HepG2 (cell line): ENCODE data around the gene ADAMTS15. TPM values are rescaled to one million over a fixed set of nuclear protein-coding genes. Genes with fewer than 3 reads are reported as not detected.

Experiments used
- ATAC-seq: fragments of 200-7000 bp; cut with Tn5 transposase; 3 replicates; pipeline ENCODE4 v1.9.1; 2020; ENCODE audit warnings: mild to moderate bottlenecking, moderate library complexity
- BruUV-seq: library from RNA; stranded (reverse); fragments of 400-500 nt; replicated peaks from 2 replicates; lab custom pipeline; 2021; lab: Mats Ljungman, UMichigan
- CTCF ChIA-PET: fragments of 300-600 bp; formaldehyde crosslinking; extraction: SDS; loops from one replicate; lab custom pipeline; 2021; ENCODE audit warnings: low total read pairs, inconsistent platforms, low intra/inter-chr PET ratio; lab: Yijun Ruan, JAX
- POLR2A ChIA-PET: fragments of 350-600 bp; sonication (Branson Sonifier 250); formaldehyde crosslinking; loops from one replicate; lab custom pipeline; 2020; ENCODE audit warnings: antibody characterized with exemption, inconsistent platforms; lab: Yijun Ruan, JAX
- DNase-seq: peaks from one replicate; pipeline ENCODE4 v3.0.0-alpha.2; 2015; ENCODE audit warnings: low spot score
- FAIRE-seq: peaks from 3 replicates; lab custom pipeline; 2011; peaks lifted over from hg19 to GRCh38; lab: Jason Lieb, UNC
- H2AFZ ChIP-seq: one replicate; pipeline ENCODE4 v1.6.1; 2011; ENCODE audit warnings: low read length, inconsistent platforms
- H3K27ac ChIP-seq: fragments of 300-600 bp; 3 replicates; pipeline ENCODE4 v1.8.0; 2011; ENCODE audit warnings: mixed run types, mild to moderate bottlenecking, mixed read lengths, low read length, inconsistent platforms; ENCODE audit not compliant: insufficient read depth; ENCODE audit errors: extremely low read length
- H3K27me3 ChIP-seq, 2 experiments: fragments of 200-600 bp in 1 of 2; 2 replicates in 1 of 2; 3 replicates in 1 of 2; pipeline versions ENCODE4 v1.6.0 to v1.8.0; 2011; ENCODE audit warnings: low read length in 2 of 2, mild to moderate bottlenecking in 2 of 2, moderate library complexity in 2 of 2, inconsistent platforms in 1 of 2; ENCODE audit not compliant: insufficient read depth in 2 of 2, control insufficient read depth in 1 of 2
- H3K36me3 ChIP-seq, 2 experiments: fragments of 200-600 bp in 1 of 2; replicated peaks in 1 of 2; 2 replicates in 1 of 2; 3 replicates in 1 of 2; pipeline versions ENCODE4 v1.5.1 to v1.8.0; 2011; ENCODE audit warnings: low read length in 2 of 2, inconsistent platforms in 1 of 2; ENCODE audit not compliant: insufficient read depth in 2 of 2, control insufficient read depth in 1 of 2
- H3K4me1 ChIP-seq: 2 replicates; pipeline ENCODE4 v1.5.1; 2012; ENCODE audit warnings: low read length, inconsistent platforms; ENCODE audit not compliant: insufficient read depth
- H3K4me2 ChIP-seq: 2 replicates; pipeline ENCODE4 v1.6.0; 2011; ENCODE audit warnings: low read depth, low read length, inconsistent platforms
- H3K4me3 ChIP-seq, 3 experiments: fragments of 200-600 bp in 1 of 3; sonication (generic), shearing (Covaris generic) in 1 of 3; replicated peaks in 1 of 3; 2 replicates each; pipeline ENCODE4 v1.5.1; 2011 to 2016; ENCODE audit warnings: low read length in 3 of 3, inconsistent platforms in 2 of 3, low read depth in 2 of 3, mild to moderate bottlenecking in 2 of 3, control low read depth in 1 of 3, mixed read lengths in 1 of 3; ENCODE audit not compliant: insufficient read depth in 1 of 3
- H3K79me2 ChIP-seq: one replicate; pipeline ENCODE4 v1.6.1; 2011; ENCODE audit warnings: low read length, inconsistent platforms; ENCODE audit not compliant: insufficient read depth
- H3K9ac ChIP-seq: 2 replicates; pipeline ENCODE4 v1.6.0; 2011; ENCODE audit warnings: mild to moderate bottlenecking, low read depth, low read length, inconsistent platforms; ENCODE audit not compliant: insufficient read depth
- H3K9me3 ChIP-seq: 2 replicates; pipeline ENCODE4 v1.5.1; 2012; ENCODE audit warnings: mild to moderate bottlenecking, low read length
- H4K20me1 ChIP-seq: 2 replicates; pipeline ENCODE4 v1.6.0; 2011; ENCODE audit warnings: inconsistent platforms, mild to moderate bottlenecking, low read length, moderate library complexity; ENCODE audit not compliant: insufficient read depth
- BRCA1 ChIP-seq: sonication (generic); formaldehyde crosslinking; IDR thresholded peaks from 2 replicates; pipeline ENCODE4 v1.4.0; 2020; ENCODE audit warnings: missing genetic modification reagents
- CAMTA2 ChIP-seq: sonication (generic); formaldehyde crosslinking; IDR thresholded peaks from 2 replicates; pipeline ENCODE4 v1.4.0; 2020; ENCODE audit warnings: mild to moderate bottlenecking, missing genetic modification reagents, borderline replicate concordance
- CBX2 ChIP-seq, 2 experiments: fragments of 200-600 bp in 1 of 2; sonication (generic); formaldehyde crosslinking in 1 of 2; IDR thresholded peaks; 2 replicates each; pipeline versions ENCODE4 v1.7.0 to v1.8.1; 2018 to 2022; ENCODE audit warnings: low read depth in 2 of 2, low read length in 1 of 2, mild to moderate bottlenecking in 1 of 2, missing genetic modification reagents in 1 of 2
- GLI4 ChIP-seq: sonication (generic); formaldehyde crosslinking; IDR thresholded peaks from 2 replicates; pipeline ENCODE4 v1.5.1; 2020; ENCODE audit warnings: missing genetic modification reagents, mild to moderate bottlenecking, moderate library complexity, borderline replicate concordance
- HES4 ChIP-seq: sonication (generic); formaldehyde crosslinking; IDR thresholded peaks from 2 replicates; pipeline ENCODE4 v1.9.0; 2021; ENCODE audit warnings: mild to moderate bottlenecking, missing genetic modification reagents, borderline replicate concordance
- HNRNPUL1 ChIP-seq: fragments of 200-400 bp; formaldehyde crosslinking; IDR thresholded peaks from 2 replicates; pipeline ENCODE4 v1.6.1; 2017; ENCODE audit warnings: low read depth, mild to moderate bottlenecking, low read length, moderate library complexity
- MBNL3 ChIP-seq: fragments of 250-450 bp; sonication (Bioruptor Pico); conservative IDR thresholded peaks from 2 replicates; pipeline ENCODE4 v1.8.0; 2022; ENCODE audit warnings: mild to moderate bottlenecking, inconsistent platforms
- POLR2AphosphoS5 ChIP-seq: IDR thresholded peaks from 2 replicates; pipeline ENCODE4 v1.6.1; 2012; ENCODE audit warnings: low read depth, low read length
- RARA ChIP-seq: IDR thresholded peaks from 2 replicates; pipeline ENCODE4 v1.6.1; 2016; ENCODE audit warnings: missing genetic modification reagents, missing compliant biosample characterization
- SNAPC2 ChIP-seq: sonication (generic); formaldehyde crosslinking; IDR thresholded peaks from 2 replicates; pipeline ENCODE4 v1.8.1; 2022; ENCODE audit warnings: mild to moderate bottlenecking, missing genetic modification reagents
- SP140L ChIP-seq: sonication (generic); formaldehyde crosslinking; IDR thresholded peaks from 2 replicates; pipeline ENCODE4 v1.4.0; 2020; ENCODE audit warnings: missing genetic modification reagents, borderline replicate concordance
- WIZ ChIP-seq: sonication (generic); formaldehyde crosslinking; IDR thresholded peaks from 2 replicates; pipeline ENCODE4 v1.5.1; 2020; ENCODE audit warnings: mild to moderate bottlenecking, missing genetic modification reagents
- ZFY ChIP-seq: sonication (generic); formaldehyde crosslinking; IDR thresholded peaks from 2 replicates; pipeline ENCODE4 v1.4.0; 2020; ENCODE audit warnings: missing genetic modification reagents
- ZNF33B ChIP-seq: sonication (generic); formaldehyde crosslinking; IDR thresholded peaks from 2 replicates; pipeline ENCODE4 v1.5.1; 2020; ENCODE audit warnings: mild to moderate bottlenecking, missing genetic modification reagents
- ZNF652 ChIP-seq: IDR thresholded peaks from 2 replicates; pipeline ENCODE4 v1.6.1; 2016; ENCODE audit warnings: low read depth, borderline replicate concordance
- ZNF841 ChIP-seq: sonication (generic); formaldehyde crosslinking; IDR thresholded peaks from 2 replicates; pipeline ENCODE4 v1.8.1; 2023; ENCODE audit warnings: missing genetic modification reagents, borderline replicate concordance
- WGBS: methylation state at CpG from one replicate; pipeline ENCODE4 v1.1.6; 2017; ENCODE audit warnings: low lambda C conversion rate; 5-methylcytosine and 5-hydroxymethylcytosine counted together
- in situ Hi-C: cut with HindIII; loops from 2 replicates; pipeline ENCODE4 v1.10.0; 2017; ENCODE audit warnings: low pct_unique_long_range_greater_than_20kb; ENCODE audit not compliant: extremely low pct_ligation_motif_present
- intact Hi-C: fragments of 100-400 bp; cut with micrococcal nuclease; formaldehyde crosslinking; loops from one replicate; pipeline ENCODE4 v1.10.0; 2022; ENCODE audit not compliant: unreplicated experiment
- polyA plus RNA-seq, 8 experiments: library from polyadenylated mRNA; depleted of rRNA in 3 of 8; stranded (reverse) in 7 of 8; unstranded in 1 of 8; fragments of >200 nt; fragmentation: Illumina TruSeq in 4 of 8; extraction: Trizol in 4 of 8; gene quantifications; 2 replicates each; pipeline versions ENCODE4 v1.2.1 to v1.2.3, GENCODE V29; 2011 to 2016; ENCODE audit warnings: low read depth in 4 of 8, missing spikeins in 1 of 8, mixed read lengths in 1 of 8; ENCODE audit not compliant: insufficient read depth in 1 of 8
- total RNA-seq, 5 experiments: library from RNA; depleted of rRNA; stranded (reverse); fragments of >200 nt; fragmentation: Illumina TruSeq; extraction: Trizol; gene quantifications; 2 replicates each; pipeline ENCODE4 v1.2.3, GENCODE V29; 2016; ENCODE audit warnings: low read depth in 1 of 5
- TF ChIP-seq, protein P1 (sequence below): sonication (generic); formaldehyde crosslinking; IDR thresholded peaks from 2 replicates; pipeline ENCODE4 v1.4.0; 2020; ENCODE audit warnings: missing genetic modification reagents
- TF ChIP-seq, protein P2 (sequence below): IDR thresholded peaks from 2 replicates; pipeline ENCODE4 v1.6.1; 2016; ENCODE audit warnings: missing genetic modification reagents, missing compliant biosample characterization
- TF ChIP-seq, protein P3 (sequence below), 2 experiments: sonication (generic) in 1 of 2; formaldehyde crosslinking in 1 of 2; IDR thresholded peaks; 2 replicates each; pipeline versions ENCODE4 v1.4.0 to v1.6.1; 2018 to 2020; ENCODE audit warnings: missing genetic modification reagents in 2 of 2, borderline replicate concordance in 1 of 2, low read depth in 1 of 2, mild to moderate bottlenecking in 1 of 2, missing biosample characterization in 1 of 2

The ADAMTS15 gene
- total and polyA plus RNA-seq, 2 of the 13 experiments (the other 11 are each of a cell fraction or from before 2014, with no cell fraction given) = 0.01 to 0.02 TPM

DNA sequence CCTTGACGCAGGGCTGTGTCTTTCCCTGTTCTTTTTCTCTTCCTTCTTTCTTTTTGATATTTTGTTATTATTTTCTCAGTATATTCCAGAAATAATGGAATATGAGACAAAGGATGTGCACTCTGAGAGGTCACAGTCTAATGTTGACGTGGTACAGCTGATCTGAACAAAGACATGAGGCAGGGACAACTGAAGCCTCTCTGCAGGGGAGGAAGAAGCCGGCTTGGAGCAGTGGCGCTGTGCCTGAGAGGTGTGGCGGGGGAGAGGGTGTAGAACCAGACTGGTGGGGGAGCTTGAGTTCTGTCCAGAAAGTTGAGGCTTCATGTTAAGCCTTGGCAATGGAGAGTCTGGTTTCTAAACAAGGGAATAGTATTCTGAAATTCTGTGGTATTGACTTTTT lies 34.7 kb downstream of the ADAMTS15 start (continued):
- TF ChIP-seq GLI4 (no peak), RARA (CRISPR knock-in tag) (no peak), CAMTA2 (CRISPR knock-in tag) (no peak), BRCA1 (no peak), SNAPC2 (no peak), SP140L (CRISPR knock-in tag) (no peak)
- TF ChIP-seq, protein P1, sequence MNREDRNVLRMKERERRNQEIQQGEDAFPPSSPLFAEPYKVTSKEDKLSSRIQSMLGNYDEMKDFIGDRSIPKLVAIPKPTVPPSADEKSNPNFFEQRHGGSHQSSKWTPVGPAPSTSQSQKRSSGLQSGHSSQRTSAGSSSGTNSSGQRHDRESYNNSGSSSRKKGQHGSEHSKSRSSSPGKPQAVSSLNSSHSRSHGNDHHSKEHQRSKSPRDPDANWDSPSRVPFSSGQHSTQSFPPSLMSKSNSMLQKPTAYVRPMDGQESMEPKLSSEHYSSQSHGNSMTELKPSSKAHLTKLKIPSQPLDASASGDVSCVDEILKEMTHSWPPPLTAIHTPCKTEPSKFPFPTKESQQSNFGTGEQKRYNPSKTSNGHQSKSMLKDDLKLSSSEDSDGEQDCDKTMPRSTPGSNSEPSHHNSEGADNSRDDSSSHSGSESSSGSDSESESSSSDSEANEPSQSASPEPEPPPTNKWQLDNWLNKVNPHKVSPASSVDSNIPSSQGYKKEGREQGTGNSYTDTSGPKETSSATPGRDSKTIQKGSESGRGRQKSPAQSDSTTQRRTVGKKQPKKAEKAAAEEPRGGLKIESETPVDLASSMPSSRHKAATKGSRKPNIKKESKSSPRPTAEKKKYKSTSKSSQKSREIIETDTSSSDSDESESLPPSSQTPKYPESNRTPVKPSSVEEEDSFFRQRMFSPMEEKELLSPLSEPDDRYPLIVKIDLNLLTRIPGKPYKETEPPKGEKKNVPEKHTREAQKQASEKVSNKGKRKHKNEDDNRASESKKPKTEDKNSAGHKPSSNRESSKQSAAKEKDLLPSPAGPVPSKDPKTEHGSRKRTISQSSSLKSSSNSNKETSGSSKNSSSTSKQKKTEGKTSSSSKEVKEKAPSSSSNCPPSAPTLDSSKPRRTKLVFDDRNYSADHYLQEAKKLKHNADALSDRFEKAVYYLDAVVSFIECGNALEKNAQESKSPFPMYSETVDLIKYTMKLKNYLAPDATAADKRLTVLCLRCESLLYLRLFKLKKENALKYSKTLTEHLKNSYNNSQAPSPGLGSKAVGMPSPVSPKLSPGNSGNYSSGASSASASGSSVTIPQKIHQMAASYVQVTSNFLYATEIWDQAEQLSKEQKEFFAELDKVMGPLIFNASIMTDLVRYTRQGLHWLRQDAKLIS (CRISPR knock-in tag) = no peak
- TF ChIP-seq, all 625 proteins: peak for 0

DNA sequence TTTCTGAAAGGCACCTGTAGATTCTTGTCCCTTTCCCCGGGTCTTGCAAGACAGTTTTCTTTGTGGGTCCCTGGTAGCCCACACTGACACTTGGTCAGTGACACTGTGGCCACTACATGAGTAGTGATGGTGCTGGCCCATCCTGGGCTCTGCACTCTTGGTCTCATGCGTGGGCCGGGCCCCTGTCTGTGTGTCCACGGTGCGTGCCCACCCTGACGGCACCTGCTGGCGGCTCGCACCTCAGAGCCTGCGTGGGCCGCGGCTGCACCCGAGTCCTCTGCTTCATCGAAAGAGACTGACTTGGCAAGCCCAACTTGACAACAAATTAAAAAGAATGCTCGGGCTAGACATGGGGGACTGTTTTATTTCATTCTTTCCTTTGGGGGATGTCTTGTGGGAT lies 37.5 kb downstream of the ADAMTS15 start:
- no peak overlapping the region for H3K27ac ChIP-seq
- H3K4me1 ChIP-seq = peaks cover 15% of the 10 kb centered on the region
- no TSS peak for BruUV-seq
- TF ChIP-seq CBX2 (IDR thresholded peaks at IDR 0.05; ENCODE audit: low read depth, low read length) (no peak), CBX2 (CRISPR knock-in tag; IDR thresholded peaks at IDR 0.05; ENCODE audit: low read depth) (no peak), POLR2AphosphoS5 (no peak), ZNF652 (CRISPR knock-in tag) (no peak), HES4 (no peak), ZFY (CRISPR knock-in tag) (no peak), MBNL3 (CRISPR knock-in tag) (no peak), ZNF33B (no peak), HNRNPUL1 (no peak), ZNF841 (no peak), WIZ (CRISPR knock-in tag) (no peak)
- TF ChIP-seq, protein P2, sequence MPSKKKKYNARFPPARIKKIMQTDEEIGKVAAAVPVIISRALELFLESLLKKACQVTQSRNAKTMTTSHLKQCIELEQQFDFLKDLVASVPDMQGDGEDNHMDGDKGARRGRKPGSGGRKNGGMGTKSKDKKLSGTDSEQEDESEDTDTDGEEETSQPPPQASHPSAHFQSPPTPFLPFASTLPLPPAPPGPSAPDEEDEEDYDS (CRISPR knock-in tag) = no peak
- TF ChIP-seq, protein P3, sequence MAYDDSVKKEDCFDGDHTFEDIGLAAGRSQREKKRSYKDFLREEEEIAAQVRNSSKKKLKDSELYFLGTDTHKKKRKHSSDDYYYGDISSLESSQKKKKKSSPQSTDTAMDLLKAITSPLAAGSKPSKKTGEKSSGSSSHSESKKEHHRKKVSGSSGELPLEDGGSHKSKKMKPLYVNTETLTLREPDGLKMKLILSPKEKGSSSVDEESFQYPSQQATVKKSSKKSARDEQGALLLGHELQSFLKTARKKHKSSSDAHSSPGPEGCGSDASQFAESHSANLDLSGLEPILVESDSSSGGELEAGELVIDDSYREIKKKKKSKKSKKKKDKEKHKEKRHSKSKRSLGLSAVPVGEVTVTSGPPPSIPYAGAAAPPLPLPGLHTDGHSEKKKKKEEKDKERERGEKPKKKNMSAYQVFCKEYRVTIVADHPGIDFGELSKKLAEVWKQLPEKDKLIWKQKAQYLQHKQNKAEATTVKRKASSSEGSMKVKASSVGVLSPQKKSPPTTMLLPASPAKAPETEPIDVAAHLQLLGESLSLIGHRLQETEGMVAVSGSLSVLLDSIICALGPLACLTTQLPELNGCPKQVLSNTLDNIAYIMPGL (CRISPR knock-in tag; IDR thresholded peaks at IDR 0.05; ENCODE audit: borderline replicate concordance in 1 of 2, low read depth in 1 of 2) = no peak
- FAIRE-seq (no peak), DNase-seq (no peak), ATAC-seq (no peak)
- no peaks in the 10 kb centered on the region for H3K9me3 ChIP-seq
- H3K27me3 ChIP-seq = peaks cover 0 to 8% of the 10 kb centered on the region in 2 experiments; a peak in 3 of 5 replicates
- no peak overlapping the region for H3K9ac ChIP-seq
- no peak overlapping the region for H3K4me2 ChIP-seq
- no peaks in the 10 kb centered on the region for H3K79me2 ChIP-seq
- intact Hi-C loops = no loop called here
- WGBS = 76% methylated on average over 12 of the region's 14 CpGs
- no peaks in the 10 kb centered on the region for H3K36me3 ChIP-seq
- H4K20me1 ChIP-seq = no peaks in the 10 kb centered on the region
- in situ Hi-C loops = no loop called here
- ChIA-PET CTCF (no interaction called here), POLR2A (no interaction called here)
- H2AFZ ChIP-seq = no peak overlapping the region
- no peak overlapping the region for H3K4me3 ChIP-seq
